ENCODE measurements around the gene SPRTN.
A peak's percentile ranks its signal among the peaks of the same experiment; 100 is the strongest.
"Not testable (repeated sequence)": the region's sequence is repeated elsewhere in the genome, so short reads cannot be mapped to it uniquely, and the experiment has no call there.

Gene SPRTN

GRCh38 chr1:231335663-231336602 is 2.2 kb upstream of the SPRTN start:
- no peak for DNase-seq

GRCh38 chr1:231337043-231337471 is 1.0 kb upstream of the SPRTN start:
- DNase-seq, result no peak

GRCh38 chr1:231337472-231338269 is 422 bp upstream of the SPRTN start, which contains the start of gene EXOC8:
TSS of gene EXOC8 (minus strand) at chr1:231337852. CDS start at chr1:231337745, 107 bp downstream.
- DNase-seq, result peak; percentile 97 to 99

- no peak for DNase-seq
These were observed 2.4 kb downstream of the SPRTN start for GRCh38 chr1:231340328-231341013.

GRCh38 chr1:231347961-231348360 is 9.9 kb downstream of the SPRTN start:
- no peak for DNase-seq

- no peak for DNase-seq
These were observed 10.3 kb downstream of the SPRTN start for GRCh38 chr1:231348442-231348841.

- DNase-seq, result not testable (repeated sequence)
These were observed 10.8 kb downstream of the SPRTN start for GRCh38 chr1:231348856-231349255.

- no peak for DNase-seq
These were observed 13.7 kb downstream of the SPRTN start for GRCh38 chr1:231351816-231352215.

- DNase-seq, result no peak
These were observed 15.0 kb downstream of the SPRTN start for GRCh38 chr1:231353086-231353485.

GRCh38 chr1:231354330-231355020 is 16.4 kb downstream of the SPRTN start:
- no peak for DNase-seq

- DNase-seq, result no peak
These were observed 17.1 kb downstream of the SPRTN start for GRCh38 chr1:231355171-231355570.

GRCh38 chr1:231357187-231357772 is 19.2 kb downstream of the SPRTN start:
- DNase-seq, result no peak

GRCh38 chr1:231357831-231358354 is 19.8 kb downstream of the SPRTN start:
- peak; percentile 40 to 69 for DNase-seq

- peak in 1 of 2 donors; percentile 23 for DNase-seq
These were observed 21.0 kb downstream of the SPRTN start for GRCh38 chr1:231359113-231359512.

GRCh38 chr1:231362325-231362724 is 24.2 kb downstream of the SPRTN start:
- DNase-seq, result no peak

- DNase-seq, result no peak
These were observed 25.5 kb downstream of the SPRTN start for GRCh38 chr1:231363624-231364023.

GRCh38 chr1:231364192-231364591 is 26.1 kb downstream of the SPRTN start:
- no peak for DNase-seq

GRCh38 chr1:231369282-231369681 is 31.2 kb downstream of the SPRTN start:
- DNase-seq, result no peak

GRCh38 chr1:231372501-231372900 is 34.4 kb downstream of the SPRTN start:
- DNase-seq, result no peak

- DNase-seq, result no peak
These were observed 36.3 kb downstream of the SPRTN start for GRCh38 chr1:231374394-231374793.

- no peak for DNase-seq
These were observed 38.0 kb downstream of the SPRTN start for GRCh38 chr1:231376101-231376500.
